ENCODE measurements around the gene ACTR8. TPM values are rescaled to one million over a fixed set of nuclear protein-coding genes. Genes with fewer than 3 reads are reported as not detected.
A peak's percentile ranks its signal among the peaks of the same experiment; 100 is the strongest.

Gene ACTR8
- total RNA-seq, 1 experiment from 2014 or later, result 37.1 TPM

DNA sequence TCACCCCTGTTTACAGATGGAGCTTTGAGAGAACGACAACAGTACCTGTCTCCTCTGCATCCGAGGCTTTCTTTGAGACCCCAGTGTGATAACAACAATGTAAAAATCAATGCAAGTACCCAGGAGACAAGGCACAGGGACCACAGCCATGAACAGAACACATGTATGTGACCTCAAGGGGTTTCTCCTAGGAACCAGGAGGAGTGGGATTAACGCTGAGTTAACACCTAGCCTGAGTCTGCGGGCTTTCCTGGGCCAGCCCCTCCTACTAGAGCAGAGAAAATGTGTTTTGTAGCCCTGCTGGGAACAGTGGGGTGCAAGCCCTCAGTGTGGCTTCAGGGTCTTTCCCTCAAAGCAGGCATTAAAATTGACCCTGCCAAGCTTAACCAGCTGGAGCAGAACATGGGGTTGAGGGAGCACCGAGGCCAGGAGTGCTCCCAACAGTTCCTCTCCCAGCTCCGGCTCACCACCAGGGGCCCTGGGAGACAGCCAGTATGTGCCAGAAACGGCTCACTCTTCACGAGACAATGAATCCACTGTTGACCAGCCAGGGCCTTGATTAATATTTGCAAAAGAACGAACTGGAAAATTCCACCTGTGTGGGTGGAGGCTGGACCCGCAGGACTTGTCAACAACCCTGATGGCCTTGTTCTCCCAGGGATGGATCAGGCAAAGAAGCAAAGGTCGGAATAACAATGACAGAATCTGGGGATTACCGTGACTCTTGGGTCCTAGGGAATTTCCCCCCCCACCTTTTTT is 39.3 kb downstream of the ACTR8 start:
- Mint-ChIP-seq H3K4me1 (ENCODE audit: insufficient read depth, unreplicated experiment) (no peaks in the 10 kb centered on the region), H3K4me3 (ENCODE audit: unreplicated experiment) (no peak overlapping the region), H3K27ac (ENCODE audit: low read depth, unreplicated experiment) (no peak overlapping the region), H3K36me3 (ENCODE audit: insufficient read depth, unreplicated experiment) (no peaks in the 10 kb centered on the region), H3K27me3 (ENCODE audit: insufficient read depth, unreplicated experiment) (no peaks in the 10 kb centered on the region), H3K9me3 (ENCODE audit: unreplicated experiment) (no peaks in the 10 kb centered on the region)
- POLR2A ChIA-PET, result no interaction called here
- DNase-seq (ENCODE audit: unreplicated experiment), result peak; percentile 7
- BruUV-seq (replicated peaks), result no TSS peak
- CTCF ChIA-PET, result interaction anchor here (1.2 kb wide), 1 partner anchor 49 kb away, joined by 3 read pairs; the partner anchor contains the start of gene SELENOK
- TF ChIP-seq, protein P1, sequence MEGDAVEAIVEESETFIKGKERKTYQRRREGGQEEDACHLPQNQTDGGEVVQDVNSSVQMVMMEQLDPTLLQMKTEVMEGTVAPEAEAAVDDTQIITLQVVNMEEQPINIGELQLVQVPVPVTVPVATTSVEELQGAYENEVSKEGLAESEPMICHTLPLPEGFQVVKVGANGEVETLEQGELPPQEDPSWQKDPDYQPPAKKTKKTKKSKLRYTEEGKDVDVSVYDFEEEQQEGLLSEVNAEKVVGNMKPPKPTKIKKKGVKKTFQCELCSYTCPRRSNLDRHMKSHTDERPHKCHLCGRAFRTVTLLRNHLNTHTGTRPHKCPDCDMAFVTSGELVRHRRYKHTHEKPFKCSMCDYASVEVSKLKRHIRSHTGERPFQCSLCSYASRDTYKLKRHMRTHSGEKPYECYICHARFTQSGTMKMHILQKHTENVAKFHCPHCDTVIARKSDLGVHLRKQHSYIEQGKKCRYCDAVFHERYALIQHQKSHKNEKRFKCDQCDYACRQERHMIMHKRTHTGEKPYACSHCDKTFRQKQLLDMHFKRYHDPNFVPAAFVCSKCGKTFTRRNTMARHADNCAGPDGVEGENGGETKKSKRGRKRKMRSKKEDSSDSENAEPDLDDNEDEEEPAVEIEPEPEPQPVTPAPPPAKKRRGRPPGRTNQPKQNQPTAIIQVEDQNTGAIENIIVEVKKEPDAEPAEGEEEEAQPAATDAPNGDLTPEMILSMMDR (IDR thresholded peaks at IDR 0.05; ENCODE audit: unreplicated experiment), result no peak
- intact Hi-C loops (cut with micrococcal nuclease), result no loop called here

DNA sequence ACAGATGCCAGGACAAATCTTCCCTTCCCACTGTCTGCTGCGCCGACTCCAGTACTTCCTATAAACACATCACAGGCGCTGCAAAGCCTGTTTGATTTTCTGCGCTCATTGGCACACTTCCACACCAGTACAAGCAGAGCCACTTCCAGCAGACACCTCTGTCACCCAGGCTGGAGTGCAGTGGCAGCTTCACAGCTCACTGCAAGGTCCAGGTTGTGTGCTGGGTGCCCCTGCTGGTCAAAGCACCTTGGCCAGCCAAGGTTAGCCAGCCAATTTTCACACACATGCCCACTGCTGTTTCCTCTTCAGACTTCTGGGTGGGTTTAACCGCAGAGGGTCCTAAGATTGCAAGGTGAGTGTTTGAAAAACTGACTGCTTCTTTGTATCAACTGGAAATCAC is 40.7 kb downstream of the ACTR8 start:
- intact Hi-C loops (cut with micrococcal nuclease), result no loop called here
- Mint-ChIP-seq H3K4me1 (ENCODE audit: insufficient read depth, unreplicated experiment) (no peaks in the 10 kb centered on the region), H3K27me3 (ENCODE audit: insufficient read depth, unreplicated experiment) (no peaks in the 10 kb centered on the region), H3K27ac (ENCODE audit: low read depth, unreplicated experiment) (no peak overlapping the region), H3K36me3 (ENCODE audit: insufficient read depth, unreplicated experiment) (no peaks in the 10 kb centered on the region), H3K4me3 (ENCODE audit: unreplicated experiment) (no peak overlapping the region), H3K9me3 (ENCODE audit: unreplicated experiment) (no peaks in the 10 kb centered on the region)
- BruUV-seq (replicated peaks), result no TSS peak
- TF ChIP-seq, protein P1 (IDR thresholded peaks at IDR 0.05; ENCODE audit: unreplicated experiment), result no peak
- ChIA-PET POLR2A (no interaction called here), CTCF (interaction anchor here (0.5 to 1.2 kb wide), 2 partner anchors 50 to 1611 kb away, joined by 3 read pairs; partner anchors contain the start of gene SELENOK)
- DNase-seq (ENCODE audit: unreplicated experiment), result no peak

DNA sequence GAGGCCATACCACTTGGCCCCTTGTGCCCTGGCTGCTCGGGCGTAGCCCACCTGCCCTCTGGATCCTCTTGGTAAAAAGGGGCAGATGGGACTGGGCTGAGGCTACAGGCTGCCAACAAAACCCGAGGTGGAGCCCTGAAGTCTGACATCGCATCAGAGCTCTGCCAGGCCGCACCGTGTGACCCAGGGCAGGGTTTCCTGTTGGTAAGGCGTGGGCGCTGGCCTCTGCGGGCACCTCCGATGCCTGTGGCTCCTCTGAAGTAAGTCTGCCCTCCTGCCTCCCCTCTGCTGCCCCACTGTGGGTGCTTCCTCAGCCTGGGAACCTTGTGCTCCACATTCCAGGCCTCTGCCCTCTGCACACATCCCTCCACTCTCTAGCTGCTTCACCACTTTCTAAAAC is 44.6 kb downstream of the ACTR8 start:
- Mint-ChIP-seq H3K36me3 (ENCODE audit: insufficient read depth, unreplicated experiment) (no peaks in the 10 kb centered on the region), H3K27me3 (ENCODE audit: insufficient read depth, unreplicated experiment) (no peaks in the 10 kb centered on the region), H3K4me3 (ENCODE audit: unreplicated experiment) (no peak overlapping the region), H3K27ac (ENCODE audit: low read depth, unreplicated experiment) (no peak overlapping the region), H3K4me1 (ENCODE audit: insufficient read depth, unreplicated experiment) (no peaks in the 10 kb centered on the region), H3K9me3 (ENCODE audit: unreplicated experiment) (no peaks in the 10 kb centered on the region)
- no TSS peak for BruUV-seq (replicated peaks)
- TF ChIP-seq, protein P1 (IDR thresholded peaks at IDR 0.05; ENCODE audit: unreplicated experiment), result no peak
- ChIA-PET POLR2A (no interaction called here), CTCF (interaction anchor here (0.6 to 0.7 kb wide), 2 partner anchors 8 to 78 kb away, joined by 3 to 4 read pairs; no protein-coding TSS in a partner anchor)
- intact Hi-C loops (cut with micrococcal nuclease), result no loop called here
- no peak for DNase-seq (ENCODE audit: unreplicated experiment)

DNA sequence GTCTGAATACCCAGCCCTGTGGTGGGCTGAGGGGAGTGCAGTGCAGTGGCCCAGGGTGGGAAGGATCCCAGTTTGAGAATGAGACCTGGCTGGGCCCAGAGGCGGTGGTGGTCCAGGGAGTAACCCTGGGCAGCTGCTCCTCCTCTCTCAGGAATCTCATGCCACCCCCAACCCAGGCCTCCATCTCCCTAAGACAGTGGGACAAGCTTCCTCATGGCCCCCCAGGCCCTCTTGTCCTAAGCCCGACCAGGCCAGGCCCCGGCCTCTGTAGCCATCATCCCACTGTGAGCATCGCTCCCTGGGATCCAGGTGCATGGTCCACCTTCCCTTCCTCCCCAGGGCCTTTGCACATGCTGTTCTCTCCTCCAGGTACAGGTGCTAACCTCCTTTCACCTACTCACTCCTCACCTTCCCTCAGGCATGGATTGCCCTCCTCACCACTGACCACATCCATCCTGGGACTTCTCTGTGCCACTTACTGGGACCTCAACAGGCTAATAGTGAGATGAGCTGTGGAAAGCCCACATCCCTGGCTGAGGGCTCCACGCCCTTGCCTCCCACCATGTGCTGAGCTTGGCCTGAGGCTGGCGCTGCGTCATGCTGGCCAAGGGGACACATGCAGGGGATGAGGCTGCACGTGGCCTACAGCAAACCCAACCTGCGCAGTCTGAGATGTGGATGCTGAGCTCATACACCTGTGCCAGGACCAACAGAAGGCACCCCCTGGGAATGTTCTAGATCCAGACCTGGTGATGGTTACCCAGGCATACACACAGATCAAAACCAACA is 45.7 kb downstream of the ACTR8 start:
- Mint-ChIP-seq H3K4me1 (ENCODE audit: insufficient read depth, unreplicated experiment) (no peaks in the 10 kb centered on the region), H3K36me3 (ENCODE audit: insufficient read depth, unreplicated experiment) (no peaks in the 10 kb centered on the region), H3K9me3 (ENCODE audit: unreplicated experiment) (no peaks in the 10 kb centered on the region), H3K27ac (ENCODE audit: low read depth, unreplicated experiment) (no peak overlapping the region), H3K4me3 (ENCODE audit: unreplicated experiment) (no peak overlapping the region), H3K27me3 (ENCODE audit: insufficient read depth, unreplicated experiment) (no peaks in the 10 kb centered on the region)
- no TSS peak for BruUV-seq (replicated peaks)
- TF ChIP-seq, protein P1 (IDR thresholded peaks at IDR 0.05; ENCODE audit: unreplicated experiment), result no peak
- ChIA-PET CTCF (interaction anchor here (0.5 to 0.9 kb wide), 2 partner anchors 12 to 116 kb away, joined by 3 read pairs; no protein-coding TSS in a partner anchor), POLR2A (no interaction called here)
- intact Hi-C loops (cut with micrococcal nuclease), result no loop called here
- DNase-seq (ENCODE audit: unreplicated experiment), result no peak
